RWPE1 (cell line): ENCODE data around the gene KSR1.
"Not testable (repeated sequence)": the region's sequence is repeated elsewhere in the genome, so short reads cannot be mapped to it uniquely, and the experiment has no call there.

ENCODE experiments used
- CTCF ChIA-PET: fragments of 350-600 bp; sonication (Branson Sonifier 250); formaldehyde crosslinking; extraction: SDS; loops from one replicate; lab custom pipeline; 2021; lab: Yijun Ruan, JAX
- POLR2A ChIA-PET: fragments of 400-600 bp; formaldehyde crosslinking; extraction: SDS; loops from one replicate; lab custom pipeline; 2020; ENCODE audit warnings: antibody characterized with exemption; ENCODE audit not compliant: low non-redundant PET; lab: Yijun Ruan, JAX
- DNase-seq: peaks from one replicate; pipeline ENCODE4 v3.0.0; 2012; ENCODE audit warnings: low spot score
- H3K27ac ChIP-seq: fragments of 450-650 bp; 2 replicates; pipeline ENCODE4 v1.5.1; 2017
- TF ChIP-seq, protein P1 (sequence below): fragments of 450-650 bp; conservative IDR thresholded peaks from 2 replicates; pipeline ENCODE4 v1.5.1; 2017; ENCODE audit warnings: low read depth, mild to moderate bottlenecking

Gene KSR1

DNA sequence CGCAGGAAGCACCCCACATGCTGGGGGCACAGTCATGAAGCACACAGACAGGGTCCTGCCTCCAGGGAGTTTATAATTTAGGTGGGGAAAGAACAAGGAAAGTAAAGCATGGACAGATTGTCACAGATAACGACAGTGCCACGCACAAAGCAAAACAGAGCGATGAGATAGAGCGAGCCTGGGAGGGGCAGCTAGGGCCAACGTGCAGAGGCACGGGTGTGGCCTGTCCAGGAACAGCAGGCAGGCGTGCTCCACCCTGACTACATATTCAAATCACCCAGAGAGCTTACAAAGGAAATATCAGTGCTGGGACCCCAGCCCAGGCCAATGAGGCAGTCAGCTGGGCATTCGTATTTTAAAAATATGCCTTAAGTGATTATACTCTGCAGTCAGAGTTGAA lies 191.5 kb downstream of the KSR1 start:
- no peak overlapping the region for H3K27ac ChIP-seq
- no peak for DNase-seq
- TF ChIP-seq, protein P1, sequence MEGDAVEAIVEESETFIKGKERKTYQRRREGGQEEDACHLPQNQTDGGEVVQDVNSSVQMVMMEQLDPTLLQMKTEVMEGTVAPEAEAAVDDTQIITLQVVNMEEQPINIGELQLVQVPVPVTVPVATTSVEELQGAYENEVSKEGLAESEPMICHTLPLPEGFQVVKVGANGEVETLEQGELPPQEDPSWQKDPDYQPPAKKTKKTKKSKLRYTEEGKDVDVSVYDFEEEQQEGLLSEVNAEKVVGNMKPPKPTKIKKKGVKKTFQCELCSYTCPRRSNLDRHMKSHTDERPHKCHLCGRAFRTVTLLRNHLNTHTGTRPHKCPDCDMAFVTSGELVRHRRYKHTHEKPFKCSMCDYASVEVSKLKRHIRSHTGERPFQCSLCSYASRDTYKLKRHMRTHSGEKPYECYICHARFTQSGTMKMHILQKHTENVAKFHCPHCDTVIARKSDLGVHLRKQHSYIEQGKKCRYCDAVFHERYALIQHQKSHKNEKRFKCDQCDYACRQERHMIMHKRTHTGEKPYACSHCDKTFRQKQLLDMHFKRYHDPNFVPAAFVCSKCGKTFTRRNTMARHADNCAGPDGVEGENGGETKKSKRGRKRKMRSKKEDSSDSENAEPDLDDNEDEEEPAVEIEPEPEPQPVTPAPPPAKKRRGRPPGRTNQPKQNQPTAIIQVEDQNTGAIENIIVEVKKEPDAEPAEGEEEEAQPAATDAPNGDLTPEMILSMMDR: no peak
- ChIA-PET CTCF (interaction anchor here (1.0 kb wide), 1 partner anchor 110 kb away, joined by 3 read pairs; no protein-coding TSS in a partner anchor), POLR2A (no interaction called here)

DNA sequence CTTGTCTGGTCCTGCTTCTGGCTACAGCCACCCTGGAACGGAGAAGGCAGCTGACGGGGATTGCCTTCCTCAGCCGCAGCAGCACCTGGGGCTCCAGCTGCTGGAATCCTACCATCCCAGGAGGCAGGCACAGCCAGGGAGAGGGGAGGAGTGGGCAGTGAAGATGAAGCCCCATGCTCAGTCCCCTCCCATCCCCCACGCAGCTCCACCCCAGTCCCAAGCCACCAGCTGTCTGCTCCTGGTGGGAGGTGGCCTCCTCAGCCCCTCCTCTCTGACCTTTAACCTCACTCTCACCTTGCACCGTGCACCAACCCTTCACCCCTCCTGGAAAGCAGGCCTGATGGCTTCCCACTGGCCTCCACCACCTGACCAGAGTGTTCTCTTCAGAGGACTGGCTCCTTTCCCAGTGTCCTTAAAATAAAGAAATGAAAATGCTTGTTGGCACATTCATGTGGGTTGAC lies 192.9 kb downstream of the KSR1 start:
- H3K27ac ChIP-seq, DNase-seq, POLR2A ChIA-PET, CTCF ChIA-PET: not testable (repeated sequence)

DNA sequence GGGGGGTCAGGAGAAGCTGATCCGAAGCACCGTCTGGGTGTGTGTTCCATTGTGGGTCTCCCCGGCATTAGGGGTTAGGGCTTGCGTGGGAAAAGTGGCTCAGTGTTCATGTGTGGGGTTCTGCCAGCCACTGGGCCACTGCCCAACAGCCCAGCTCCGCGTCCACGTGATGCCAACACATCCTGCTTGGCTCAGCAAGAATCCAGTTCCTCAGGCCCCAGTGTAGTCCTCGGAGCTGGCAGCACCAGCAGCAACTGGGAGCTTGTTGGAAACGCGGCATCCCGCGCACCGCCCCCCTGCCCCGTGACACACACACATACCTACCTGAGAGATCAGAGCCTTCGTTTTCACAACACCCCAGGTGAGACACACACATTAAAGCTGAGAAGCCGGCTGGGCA lies 193.7 kb downstream of the KSR1 start:
- no peak overlapping the region for H3K27ac ChIP-seq
- TF ChIP-seq, protein P1: no peak
- ChIA-PET CTCF (interaction anchor here (0.6 to 1.8 kb wide), 3 partner anchors 40 to 463 kb away, joined by 3 to 12 read pairs (median 6); no protein-coding TSS in a partner anchor), POLR2A (no interaction called here)
- no peak for DNase-seq

DNA sequence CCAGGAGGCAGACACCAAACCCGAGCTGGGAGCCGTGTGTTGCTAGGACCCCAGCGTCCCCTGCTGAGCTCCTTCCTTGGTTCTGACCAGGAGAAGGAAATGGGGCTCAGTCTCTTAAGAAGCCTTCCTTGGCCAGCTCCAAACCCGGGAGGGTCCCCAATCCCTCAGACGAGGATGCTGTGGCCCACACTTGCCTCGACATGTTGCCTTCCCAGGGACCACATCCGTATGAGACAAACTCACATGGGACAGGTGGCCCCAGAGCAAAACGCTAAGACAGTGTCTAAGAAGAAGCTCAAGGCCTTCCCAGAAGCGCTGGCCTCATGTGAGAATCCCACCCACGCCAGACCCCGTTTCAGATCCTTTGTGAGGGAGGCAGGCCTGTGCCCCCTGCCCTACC lies 194.6 kb downstream of the KSR1 start:
- POLR2A ChIA-PET: no interaction called here
- no peak overlapping the region for H3K27ac ChIP-seq
- CTCF ChIA-PET: interaction anchor here (0.6 to 2.5 kb wide), 5 partner anchors 12 to 105 kb away, joined by 3 to 12 read pairs (median 6); no protein-coding TSS in a partner anchor
- DNase-seq: no peak
- TF ChIP-seq, protein P1: no peak

DNA sequence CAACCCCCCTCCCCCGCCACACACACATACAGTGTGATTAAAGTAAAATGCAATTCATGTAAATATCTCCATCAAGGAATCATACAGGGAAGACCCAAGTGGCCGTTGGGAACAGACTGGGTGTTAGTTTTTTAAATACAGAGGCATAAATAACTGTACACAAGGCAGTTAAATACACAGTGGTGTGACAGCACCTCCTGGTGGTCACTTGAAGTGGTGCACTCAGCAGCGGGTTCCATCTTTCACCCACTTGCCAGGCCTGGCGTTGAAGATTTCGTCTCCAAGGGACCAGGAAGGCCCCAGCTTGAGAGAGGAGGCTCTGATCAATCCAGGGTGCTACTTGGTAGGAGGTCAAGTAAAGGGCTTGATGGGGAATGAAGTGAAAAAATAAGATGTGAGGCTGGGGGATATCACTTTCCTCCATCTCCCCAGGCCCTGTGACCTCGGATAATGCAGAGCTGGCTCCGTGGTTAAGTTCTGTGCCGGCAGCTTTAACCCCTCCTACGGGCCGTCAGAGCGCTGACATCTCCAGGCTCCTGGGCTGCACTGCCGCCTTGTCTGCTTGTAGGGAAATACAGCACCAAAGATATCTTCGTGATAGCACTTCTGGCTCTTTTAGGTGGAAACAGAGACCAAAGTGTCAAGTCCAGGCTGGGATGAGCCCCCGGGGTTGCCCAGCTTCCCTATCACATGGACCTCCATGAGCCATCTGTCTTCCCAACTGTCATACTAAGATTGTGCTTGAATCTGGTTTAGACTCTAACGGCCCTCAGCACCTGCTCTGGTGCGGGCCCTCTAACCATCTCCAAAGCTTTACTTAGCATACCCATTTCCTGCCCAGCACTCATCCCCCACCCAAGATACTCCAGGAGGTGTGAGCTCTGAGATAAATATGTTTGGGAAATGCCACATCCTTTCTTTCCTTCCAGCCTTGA lies 195.4 kb downstream of the KSR1 start:
- DNase-seq: no peak
- CTCF ChIA-PET: interaction anchor here (0.6 to 2.5 kb wide), 8 partner anchors 12 to 419 kb away, joined by 3 to 7 read pairs (median 4); no protein-coding TSS in a partner anchor
- POLR2A ChIA-PET: no interaction called here
- no peak overlapping the region for H3K27ac ChIP-seq
- TF ChIP-seq, protein P1: peak; percentile 51

DNA sequence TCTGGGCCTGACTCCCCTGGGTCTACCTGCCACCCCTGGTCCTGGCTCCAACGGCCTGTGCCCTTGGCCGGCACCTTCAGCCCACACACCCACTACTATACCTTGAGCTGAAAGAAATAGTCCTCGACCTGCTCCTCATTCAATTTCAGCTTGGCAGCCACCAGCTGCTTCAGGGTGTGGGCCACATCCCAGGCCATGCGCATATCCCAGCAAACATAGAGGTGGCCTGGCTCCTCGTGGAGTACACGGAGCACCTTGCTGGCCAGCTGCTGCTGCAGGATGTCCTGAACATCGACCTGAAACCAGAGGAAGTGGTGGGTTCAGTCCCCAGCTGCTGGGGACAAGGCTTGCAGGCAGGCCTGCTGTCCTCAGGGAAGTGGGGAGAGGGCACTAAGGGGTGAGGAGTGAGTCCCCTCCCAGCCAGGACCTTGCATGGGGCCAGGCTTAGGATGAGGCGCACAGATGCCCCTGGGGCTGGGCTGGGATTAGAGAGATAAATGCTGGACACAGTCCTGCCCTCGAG lies 197.3 kb downstream of the KSR1 start:
- CTCF ChIA-PET: interaction anchor here (0.7 to 3.3 kb wide), 4 partner anchors 44 to 227 kb away, joined by 3 to 36 read pairs (median 9); no protein-coding TSS in a partner anchor
- POLR2A ChIA-PET, DNase-seq, H3K27ac ChIP-seq: not testable (repeated sequence)

DNA sequence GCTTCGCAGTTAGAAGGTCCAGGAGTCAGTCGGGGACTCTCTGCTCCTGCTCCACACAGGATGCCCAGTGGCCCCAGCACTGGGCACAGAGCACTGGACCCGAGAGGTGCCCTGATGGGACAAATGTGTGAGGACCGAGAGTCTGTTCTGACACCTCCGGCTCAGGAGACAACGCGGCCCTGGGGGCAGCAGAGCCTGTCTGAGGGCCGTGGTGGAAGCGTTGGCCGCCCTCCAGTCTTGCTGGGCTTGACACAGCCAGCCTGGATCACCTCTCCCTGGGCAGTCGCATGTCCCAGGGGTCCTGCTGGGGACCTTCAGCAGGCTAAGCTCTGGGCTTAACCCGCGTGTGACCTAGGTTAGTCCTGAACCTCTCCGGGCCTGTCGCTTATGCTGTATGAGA lies 197.9 kb downstream of the KSR1 start:
- DNase-seq: no peak
- TF ChIP-seq, protein P1: no peak
- ChIA-PET POLR2A (no interaction called here), CTCF (interaction anchor here (0.6 to 3.3 kb wide), 12 partner anchors 8 to 681 kb away, joined by 3 to 36 read pairs (median 4); partner anchors contain the start of gene IFT20)
- H3K27ac ChIP-seq: no peak overlapping the region
